GF-D8 (cell line): ENCODE measurements around the gene TRAPPC2.

Experiments used
- DNase-seq: peaks from one replicate; lab custom pipeline; 2025; lab: John Stamatoyannopoulos, UW

The TRAPPC2 gene

DNA sequence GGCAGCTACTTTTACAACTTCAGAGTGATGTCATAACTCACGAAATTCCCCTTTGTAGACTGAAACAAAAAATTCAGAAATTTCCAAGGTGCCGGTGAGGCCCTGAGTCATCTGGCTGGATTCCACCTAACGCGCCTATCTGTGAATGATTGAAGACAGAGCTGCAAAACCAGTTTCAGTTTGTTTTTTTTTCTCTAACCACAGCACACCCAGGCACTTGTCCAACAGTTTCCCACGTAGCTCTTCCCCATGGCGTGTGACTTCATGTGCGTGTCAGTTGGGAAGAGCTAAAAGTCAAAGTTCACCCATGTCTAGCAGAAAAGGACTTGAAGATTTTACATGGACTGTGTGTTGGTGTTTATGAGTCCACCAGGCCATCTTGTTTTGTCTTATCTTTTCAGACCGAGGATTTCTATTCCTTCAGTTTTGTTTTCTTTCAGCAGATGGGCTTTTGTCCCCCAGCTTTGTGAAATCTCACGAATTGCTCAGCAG, 65.1 kb downstream of the TRAPPC2 start:
- DNase-seq = peak; percentile 31

DNA sequence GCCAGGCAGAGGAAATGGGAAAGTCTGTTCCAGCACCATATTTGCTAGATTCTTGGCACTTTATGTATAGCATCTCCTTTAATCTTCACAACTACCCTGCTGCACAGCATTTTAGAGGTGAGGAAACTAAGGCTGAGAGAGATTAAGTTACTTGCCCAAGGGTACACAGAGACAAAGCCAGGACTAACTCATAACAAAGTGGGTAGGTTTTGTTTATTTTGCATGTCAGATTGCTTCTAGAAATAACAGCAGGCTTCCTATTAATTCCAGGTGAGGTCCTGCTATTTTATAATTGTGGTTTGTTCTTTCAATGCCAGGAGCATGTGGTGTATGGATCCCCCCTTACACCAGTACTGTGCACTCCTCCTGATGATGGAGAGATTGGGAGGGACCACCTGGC, 66.5 kb downstream of the TRAPPC2 start:
- no peak for DNase-seq

DNA sequence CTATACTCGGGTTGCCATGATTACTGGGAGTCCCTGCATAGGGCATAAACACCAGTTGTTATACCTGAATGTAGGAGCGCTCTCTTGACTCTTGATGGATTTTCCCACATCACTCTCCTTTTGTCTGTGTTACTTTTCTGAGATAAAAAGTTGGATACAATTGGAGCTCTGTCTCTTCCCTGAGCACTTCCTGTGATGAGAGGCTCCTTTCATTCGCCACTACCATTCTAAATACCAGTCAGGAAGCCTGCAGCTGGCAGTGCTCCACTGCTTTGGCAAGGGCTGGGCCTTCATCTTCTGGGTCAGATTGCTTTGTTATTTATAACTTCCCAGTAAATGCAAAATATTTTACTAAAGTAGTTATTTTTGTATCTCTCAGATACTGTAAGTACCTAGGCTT, 67.6 kb downstream of the TRAPPC2 start:
- no peak for DNase-seq

DNA sequence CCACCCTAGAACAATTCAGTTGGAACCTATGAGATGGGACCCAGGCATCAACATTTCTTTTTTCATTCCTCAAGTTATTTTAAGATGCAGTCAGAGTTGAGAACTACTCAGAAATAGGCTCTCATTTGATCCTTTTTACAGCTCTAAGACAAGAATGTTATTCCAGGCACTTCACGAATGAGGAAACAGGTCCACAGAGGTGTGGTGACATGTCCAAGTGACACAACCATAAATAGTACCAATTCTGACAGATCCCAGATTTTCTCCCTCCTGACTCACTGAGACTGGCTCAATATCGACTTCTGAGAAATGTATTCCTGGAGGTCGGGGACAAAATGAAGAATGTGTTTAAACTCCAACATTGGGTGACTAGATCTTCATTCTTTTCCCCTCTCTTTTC, 70.4 kb downstream of the TRAPPC2 start:
- no peak for DNase-seq

DNA sequence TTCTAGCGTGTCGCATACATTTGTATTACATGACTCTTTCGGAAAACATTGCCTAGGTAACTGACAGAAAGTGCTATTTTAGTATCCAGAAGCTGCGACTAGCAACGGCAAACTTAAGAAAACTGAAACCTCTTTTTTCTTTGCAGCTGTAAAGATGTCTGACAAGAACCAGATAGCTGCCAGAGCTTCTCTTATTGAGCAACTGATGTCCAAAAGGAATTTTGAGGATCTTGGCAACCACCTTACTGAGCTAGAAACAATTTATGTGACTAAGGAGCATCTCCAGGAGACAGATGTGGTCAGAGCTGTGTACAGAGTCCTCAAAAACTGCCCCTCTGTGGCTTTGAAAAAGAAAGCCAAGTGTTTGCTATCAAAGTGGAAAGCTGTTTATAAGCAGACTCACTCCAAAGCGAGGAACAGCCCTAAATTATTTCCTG, 72.0 kb downstream of the TRAPPC2 start:
- no peak for DNase-seq
